ENCODE data around the gene LMCD1.

DNA sequence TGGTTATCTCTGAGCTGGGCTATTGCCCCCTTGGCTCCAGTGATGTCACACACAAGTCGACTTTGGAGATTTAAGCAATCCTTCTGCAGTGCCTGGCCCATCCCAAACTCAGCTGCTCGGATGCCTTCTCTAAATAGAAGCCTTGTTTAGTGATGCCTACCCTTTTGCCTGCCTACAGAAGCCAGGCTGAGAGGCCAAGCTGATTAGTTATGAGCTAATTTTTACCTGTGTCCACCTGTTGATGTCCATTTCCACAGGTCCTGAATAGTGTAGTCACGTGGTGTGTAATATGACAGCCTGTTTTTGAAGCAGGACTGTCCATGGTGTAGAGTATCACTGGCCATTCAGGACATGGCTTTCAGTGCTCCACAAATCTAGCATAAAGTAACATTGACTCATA lies 97.5 kb downstream of the LMCD1 start:
- TF ChIP-seq, protein P1, sequence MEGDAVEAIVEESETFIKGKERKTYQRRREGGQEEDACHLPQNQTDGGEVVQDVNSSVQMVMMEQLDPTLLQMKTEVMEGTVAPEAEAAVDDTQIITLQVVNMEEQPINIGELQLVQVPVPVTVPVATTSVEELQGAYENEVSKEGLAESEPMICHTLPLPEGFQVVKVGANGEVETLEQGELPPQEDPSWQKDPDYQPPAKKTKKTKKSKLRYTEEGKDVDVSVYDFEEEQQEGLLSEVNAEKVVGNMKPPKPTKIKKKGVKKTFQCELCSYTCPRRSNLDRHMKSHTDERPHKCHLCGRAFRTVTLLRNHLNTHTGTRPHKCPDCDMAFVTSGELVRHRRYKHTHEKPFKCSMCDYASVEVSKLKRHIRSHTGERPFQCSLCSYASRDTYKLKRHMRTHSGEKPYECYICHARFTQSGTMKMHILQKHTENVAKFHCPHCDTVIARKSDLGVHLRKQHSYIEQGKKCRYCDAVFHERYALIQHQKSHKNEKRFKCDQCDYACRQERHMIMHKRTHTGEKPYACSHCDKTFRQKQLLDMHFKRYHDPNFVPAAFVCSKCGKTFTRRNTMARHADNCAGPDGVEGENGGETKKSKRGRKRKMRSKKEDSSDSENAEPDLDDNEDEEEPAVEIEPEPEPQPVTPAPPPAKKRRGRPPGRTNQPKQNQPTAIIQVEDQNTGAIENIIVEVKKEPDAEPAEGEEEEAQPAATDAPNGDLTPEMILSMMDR (IDR thresholded peaks at IDR 0.05; ENCODE audit: insufficient read depth, low read length): no peak
- TF ChIP-seq, protein P2, sequence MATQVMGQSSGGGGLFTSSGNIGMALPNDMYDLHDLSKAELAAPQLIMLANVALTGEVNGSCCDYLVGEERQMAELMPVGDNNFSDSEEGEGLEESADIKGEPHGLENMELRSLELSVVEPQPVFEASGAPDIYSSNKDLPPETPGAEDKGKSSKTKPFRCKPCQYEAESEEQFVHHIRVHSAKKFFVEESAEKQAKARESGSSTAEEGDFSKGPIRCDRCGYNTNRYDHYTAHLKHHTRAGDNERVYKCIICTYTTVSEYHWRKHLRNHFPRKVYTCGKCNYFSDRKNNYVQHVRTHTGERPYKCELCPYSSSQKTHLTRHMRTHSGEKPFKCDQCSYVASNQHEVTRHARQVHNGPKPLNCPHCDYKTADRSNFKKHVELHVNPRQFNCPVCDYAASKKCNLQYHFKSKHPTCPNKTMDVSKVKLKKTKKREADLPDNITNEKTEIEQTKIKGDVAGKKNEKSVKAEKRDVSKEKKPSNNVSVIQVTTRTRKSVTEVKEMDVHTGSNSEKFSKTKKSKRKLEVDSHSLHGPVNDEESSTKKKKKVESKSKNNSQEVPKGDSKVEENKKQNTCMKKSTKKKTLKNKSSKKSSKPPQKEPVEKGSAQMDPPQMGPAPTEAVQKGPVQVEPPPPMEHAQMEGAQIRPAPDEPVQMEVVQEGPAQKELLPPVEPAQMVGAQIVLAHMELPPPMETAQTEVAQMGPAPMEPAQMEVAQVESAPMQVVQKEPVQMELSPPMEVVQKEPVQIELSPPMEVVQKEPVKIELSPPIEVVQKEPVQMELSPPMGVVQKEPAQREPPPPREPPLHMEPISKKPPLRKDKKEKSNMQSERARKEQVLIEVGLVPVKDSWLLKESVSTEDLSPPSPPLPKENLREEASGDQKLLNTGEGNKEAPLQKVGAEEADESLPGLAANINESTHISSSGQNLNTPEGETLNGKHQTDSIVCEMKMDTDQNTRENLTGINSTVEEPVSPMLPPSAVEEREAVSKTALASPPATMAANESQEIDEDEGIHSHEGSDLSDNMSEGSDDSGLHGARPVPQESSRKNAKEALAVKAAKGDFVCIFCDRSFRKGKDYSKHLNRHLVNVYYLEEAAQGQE (IDR thresholded peaks at IDR 0.05; ENCODE audit: insufficient replicate concordance, low read depth): no peak
